Stimulated activated CD4-positive, alpha-beta T cell treated with anti-CD3 and anti-CD28 coated beads, Interleukin-15, amount 100 ng/mL, for 48 hours (primary cell): ENCODE results near the gene APCDD1L.

Experiments used
- DNase-seq, 2 donors: peaks; one replicate each; pipeline ENCODE4 v3.0.0-alpha.2; 2020; ENCODE audit warnings: low read depth in 2 of 2

APCDD1L gene

DNA sequence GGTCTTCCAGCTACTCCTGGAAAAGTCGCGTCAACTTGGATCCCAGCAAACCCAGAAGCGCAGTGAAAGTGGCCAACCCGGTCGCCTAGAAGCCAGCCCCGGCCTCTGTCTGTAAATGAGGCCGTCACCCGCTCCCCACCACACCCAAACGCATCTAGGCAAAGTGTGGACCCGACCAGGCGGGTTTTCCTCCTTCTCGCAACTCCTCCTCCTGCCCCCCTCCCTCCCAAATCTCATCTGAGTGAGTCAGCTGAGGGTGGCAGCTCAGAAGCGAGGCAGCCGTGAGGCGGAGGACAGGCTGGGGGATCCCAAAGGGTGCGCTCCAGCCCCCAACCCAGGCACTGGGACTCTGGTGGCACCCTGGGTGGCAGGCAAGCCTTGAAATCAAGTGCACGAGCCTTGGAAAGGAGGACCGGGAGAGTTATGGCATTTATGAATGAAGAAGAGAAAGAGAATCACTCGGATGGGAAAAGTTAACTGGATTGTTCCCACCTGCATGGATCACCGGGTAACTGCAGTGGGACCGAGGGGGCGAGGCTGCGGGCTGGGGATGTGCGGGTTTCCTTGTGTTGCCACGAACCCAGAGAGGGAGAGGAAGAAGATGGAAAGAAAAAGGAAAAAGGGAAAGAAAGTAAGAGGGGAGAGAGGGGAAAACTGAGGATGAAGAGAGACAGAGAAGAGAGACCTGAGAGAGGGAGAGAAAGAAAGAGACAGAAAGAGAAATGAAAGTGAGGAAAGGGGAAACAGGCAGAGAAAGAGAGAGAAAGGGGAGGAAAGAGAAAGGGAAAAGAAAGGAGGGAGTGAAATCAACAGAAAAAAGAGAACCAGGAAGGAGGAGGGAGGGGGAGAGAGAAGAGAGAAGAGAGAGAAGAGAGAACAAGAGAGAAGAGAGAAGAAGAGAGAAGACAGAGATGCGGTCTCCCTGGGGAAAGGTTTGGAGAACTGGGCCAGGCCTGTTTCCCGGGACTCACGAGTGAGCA lies at the start of gene APCDD1L:
APCDD1L (minus strand) TSS at position 167 of the 980 bp plus-strand sequence. CDS start 692 bp downstream, outside the sequence.
- no peak for DNase-seq

DNA sequence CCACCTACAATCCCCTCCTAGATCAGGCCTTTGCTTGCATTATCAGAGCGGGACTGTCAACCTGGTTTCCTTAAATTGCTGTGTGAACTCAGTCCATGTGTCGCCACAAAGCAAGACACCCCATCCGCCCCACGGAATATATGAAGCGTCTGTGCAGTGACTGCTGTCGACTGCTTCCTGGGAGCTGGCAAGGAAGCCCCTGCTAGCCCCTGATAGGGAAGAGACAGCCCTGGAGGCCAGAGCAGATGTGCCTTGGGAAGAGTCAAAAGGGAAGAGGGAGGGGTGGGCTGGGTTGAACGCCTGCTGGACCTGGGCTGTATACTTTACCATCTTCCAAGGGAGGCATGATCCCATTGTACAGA lies 44.1 kb upstream of the APCDD1L start:
- DNase-seq: no peak

DNA sequence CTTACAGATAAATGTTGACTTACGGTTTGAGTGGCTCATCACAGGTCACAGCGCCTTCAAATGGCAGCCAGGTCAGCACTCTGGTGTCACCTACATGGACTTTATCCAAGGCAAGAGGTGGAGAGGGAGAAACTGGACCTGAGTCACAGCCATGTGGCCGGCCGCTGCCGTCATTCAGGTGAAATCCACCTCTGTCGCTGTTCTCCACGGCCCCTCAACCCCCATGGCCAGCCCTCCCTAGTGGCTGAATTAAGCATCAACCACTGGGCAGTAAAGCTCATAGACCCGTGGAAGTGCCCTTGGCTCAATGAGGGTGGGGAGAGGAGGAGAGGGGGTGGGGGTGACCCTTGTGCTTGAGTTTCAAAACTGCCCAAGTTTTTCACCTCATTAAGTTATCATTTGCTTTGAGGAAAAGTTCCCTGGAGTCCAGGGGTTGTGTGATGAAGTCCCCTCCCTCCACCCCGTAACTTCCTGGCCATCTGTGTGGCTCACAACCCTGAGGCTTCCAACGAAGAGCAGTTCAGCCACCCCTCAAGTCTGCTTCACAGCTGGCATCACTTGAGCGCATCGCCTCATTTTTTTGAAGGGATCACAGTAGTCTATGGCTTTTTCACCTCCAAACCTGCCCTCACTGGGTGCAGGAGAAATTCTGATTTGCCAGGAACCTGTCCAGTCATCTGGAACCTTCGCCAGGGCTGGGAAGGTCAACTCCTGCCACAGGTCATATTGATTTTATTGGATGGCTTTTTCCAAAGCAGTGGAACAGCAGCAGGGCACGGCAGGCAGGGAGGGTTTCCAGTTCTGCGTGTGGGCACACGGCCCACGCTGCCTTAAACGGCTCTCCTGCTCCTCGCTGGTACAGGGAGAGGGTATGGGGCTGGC lies 43.5 kb upstream of the APCDD1L start:
- DNase-seq: no peak

DNA sequence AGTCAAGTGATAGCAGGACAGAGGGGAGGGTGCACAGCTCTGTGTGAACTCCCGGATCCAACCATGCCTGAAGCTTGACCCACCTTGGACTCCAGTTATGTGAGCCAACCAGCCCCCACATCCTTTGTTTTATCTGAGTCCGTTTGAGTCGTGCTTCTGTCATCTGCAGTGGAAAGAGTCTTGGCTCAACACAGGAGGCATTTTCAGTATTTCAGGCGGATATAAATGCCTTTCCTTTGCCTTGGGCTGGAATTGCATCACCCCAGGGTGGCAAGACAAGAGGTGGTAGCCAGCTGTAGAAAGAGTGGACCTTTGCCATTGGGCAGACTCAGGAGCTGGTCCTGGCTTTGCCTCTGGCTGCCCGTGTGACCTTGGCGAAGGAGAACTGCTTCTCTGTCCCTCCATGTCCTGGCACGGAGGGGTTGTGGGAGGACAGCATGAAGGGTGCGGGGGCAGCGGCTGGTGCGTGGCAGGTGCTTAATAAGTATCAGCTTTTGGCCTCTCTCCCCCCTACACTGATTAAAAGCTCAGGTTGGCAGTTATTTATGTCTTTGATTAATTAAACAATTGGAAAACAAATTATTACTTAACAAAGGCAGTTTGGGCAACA lies 42.6 kb upstream of the APCDD1L start:
- no peak for DNase-seq

DNA sequence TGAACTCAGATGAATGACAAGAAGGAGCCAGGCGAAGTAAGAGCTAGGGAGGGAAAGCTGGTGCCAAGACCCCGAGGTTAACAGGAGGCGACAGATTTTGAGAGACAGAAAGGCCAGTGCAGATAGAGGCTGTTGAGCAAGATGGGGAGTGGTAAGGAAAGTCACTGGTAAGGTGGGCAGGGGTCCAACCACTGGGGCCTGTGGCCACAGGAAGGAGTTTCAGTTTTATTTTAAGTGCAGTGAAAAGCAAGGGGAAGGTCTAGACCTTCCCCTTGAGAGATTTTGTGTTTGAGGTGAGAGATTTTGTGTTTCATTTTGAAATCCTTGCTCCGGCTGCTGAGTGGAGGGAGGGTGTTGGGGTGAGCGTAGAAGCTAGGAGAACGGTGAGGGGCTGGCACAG lies 41.8 kb upstream of the APCDD1L start:
- DNase-seq: no peak

DNA sequence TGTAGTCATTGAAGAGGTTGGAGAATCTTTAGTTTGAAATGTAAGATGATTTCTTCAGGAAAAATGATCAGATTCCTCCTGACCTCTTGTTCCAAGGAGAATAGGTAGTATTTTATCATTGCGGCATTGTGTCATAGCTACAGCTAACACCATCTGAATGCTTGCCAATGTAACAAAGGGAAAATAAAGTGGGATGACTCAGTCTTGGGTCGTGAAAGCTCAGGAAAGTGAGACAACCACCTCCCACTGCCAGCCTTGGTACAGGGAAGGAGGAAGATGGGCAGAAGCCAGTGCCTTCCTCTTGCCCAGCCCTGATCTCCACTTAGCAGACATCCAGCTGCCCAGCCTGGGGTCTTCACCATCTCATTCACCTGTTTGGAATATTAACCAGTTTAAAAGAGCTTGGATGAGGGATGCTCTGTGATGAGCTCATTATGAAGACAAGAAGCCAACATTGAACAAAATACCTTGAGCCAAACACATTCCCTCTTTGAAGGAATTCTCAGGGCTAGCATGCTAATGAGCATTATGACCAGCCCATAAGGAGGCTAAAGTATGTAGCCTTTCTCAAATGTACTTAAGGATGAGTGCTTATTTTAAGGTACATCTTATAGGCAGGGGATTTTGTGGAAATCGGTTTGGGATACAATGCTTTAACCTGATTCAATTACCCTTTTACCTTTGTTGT lies 40.0 kb upstream of the APCDD1L start:
- DNase-seq: no peak

DNA sequence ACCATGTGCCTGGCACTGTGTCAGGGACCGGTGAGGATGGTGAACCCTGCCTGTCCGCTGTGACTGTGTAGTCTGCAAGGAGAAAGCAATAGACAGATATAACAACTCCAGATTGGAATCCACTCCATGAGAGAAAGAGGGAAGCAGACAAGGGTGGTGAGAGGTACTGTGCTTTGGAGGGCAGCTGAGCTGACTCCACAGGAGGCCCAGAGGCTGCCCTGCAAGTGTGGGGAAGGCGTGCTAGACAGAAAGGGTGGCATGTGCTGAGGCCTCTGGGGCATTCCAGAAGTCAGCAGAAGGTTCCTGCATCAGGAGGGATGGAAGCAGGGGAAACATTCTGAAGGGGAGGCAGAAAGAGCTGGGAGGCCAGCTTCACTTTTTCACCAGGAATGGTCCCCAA lies 39.3 kb upstream of the APCDD1L start:
- DNase-seq: no peak

DNA sequence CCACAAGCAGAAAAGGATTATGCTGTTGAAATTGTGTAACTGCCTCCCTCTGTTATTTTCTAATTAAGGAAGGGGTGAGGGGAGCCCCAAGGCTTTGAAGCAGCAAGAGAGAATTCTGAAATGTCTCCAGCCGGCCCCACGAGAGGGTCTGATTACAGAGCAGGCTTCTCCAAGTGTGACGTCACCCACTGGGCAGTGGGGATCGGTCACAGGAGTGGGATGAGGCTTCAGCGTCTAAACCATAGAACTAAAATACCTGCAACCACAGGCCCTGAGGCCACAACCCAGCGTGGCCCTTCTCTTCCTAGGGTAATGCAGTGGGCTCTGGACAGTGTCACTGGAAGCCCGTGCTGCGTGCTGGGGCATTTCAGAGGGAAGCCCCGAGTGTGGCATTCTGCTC lies 38.6 kb upstream of the APCDD1L start:
- no peak for DNase-seq

DNA sequence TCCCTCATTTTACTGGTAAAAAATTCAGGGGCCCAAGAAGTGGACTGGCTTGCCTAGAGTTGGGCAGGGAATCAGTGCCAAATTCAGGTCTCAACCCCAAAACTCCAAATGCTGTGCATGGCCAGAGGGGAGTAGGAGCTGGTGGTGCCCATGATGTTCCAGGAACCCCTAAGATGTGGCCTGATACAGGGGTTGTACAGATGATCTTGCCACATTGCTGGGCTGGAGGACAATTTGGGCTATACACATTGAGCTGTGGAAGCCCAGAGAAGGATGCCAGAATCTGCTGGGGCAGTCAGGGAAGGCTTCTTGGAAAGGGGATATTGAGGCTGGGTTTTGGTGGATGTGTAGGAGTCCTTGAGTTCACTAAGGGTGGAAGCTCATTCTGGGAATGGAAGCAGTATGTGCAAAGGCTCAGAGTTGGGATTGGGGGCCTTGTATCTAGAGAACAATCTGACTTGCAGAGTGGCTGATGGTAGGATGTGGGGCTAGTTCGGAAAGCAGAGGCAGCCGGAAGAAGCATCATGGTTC lies 38.0 kb upstream of the APCDD1L start:
- no peak for DNase-seq

DNA sequence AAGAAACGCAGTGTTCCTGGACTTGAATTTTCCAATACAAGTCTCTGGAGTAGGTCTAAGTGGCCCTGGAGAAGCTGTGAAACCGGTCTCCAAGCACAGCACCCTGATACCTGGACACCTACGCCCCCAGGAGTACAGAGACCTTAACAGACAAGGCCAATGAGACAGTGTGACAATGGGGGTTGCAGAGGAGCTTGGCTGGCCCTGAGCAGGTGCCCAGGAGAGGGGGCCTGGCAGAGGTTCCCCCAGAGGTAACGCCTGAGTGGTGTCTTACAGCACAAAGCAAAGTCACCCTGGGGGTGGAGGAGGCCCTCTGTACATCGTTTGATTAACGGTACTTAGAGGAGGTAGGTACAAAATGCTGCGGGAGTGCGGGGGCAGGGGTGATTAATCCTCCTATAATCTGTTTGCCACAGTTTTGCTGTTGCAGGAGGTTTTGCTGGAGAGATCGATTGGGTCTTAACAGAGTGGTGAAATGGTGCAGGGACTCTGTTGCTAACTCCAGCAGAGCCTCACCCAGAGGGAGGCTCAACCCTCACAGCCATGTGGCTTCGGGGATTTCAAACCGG lies 37.3 kb upstream of the APCDD1L start:
- no peak for DNase-seq

DNA sequence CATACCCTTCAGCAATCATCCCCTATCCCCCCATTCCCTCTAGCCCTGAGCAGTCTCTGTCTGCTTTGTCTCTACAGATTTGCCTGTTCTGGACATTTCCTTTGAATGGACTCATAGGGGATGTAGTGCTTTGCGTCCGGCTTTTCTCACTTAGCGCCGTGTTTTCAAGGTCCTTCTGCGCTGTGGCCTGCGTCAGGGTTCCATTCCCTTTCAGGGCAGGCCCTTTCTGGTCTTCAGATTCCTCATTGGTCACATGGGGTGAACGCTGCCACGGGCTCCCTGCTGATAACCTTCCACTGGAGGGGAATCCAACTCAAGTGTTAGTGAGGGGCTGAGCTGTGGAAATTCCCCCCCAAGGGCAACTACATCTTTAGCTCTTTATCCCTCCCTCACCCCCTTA lies 36.4 kb upstream of the APCDD1L start:
- no peak for DNase-seq

DNA sequence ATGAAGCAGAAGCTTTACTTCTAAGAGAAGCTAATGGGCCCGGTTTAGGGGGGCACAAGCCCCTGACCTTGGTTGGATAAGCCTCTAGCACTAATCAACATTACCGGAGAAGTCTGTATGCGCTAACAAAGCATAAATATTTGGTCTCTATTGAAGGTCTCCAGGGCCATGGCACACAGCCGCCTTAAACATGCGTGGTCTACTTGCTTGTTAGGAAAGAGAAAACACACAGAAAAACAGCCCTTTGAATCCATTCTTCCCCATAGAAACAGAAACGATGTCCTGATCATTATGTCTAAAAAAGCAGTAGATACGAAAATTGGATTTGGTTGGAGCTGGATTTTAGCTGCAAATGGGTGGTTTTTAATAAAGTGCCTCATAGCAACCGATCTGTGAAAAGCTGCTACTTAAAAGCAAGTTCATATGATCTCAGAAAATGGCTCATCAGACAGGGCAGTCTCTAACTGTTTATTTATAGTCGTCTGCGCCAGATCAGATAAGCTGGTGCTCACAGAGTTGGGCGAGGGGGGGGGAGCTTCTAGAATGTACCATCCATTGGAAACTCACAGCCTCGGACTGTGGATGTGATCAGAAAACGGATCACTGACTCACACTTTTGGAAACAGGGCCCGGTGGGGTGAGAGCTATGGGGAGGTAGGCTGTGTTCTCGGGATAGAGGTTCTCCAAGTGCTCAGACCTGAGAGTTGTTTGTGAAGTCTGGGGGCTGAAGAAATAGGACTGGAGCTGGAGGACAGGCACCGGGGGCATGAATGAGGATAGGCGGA lies 35.3 kb upstream of the APCDD1L start:
- no peak for DNase-seq

DNA sequence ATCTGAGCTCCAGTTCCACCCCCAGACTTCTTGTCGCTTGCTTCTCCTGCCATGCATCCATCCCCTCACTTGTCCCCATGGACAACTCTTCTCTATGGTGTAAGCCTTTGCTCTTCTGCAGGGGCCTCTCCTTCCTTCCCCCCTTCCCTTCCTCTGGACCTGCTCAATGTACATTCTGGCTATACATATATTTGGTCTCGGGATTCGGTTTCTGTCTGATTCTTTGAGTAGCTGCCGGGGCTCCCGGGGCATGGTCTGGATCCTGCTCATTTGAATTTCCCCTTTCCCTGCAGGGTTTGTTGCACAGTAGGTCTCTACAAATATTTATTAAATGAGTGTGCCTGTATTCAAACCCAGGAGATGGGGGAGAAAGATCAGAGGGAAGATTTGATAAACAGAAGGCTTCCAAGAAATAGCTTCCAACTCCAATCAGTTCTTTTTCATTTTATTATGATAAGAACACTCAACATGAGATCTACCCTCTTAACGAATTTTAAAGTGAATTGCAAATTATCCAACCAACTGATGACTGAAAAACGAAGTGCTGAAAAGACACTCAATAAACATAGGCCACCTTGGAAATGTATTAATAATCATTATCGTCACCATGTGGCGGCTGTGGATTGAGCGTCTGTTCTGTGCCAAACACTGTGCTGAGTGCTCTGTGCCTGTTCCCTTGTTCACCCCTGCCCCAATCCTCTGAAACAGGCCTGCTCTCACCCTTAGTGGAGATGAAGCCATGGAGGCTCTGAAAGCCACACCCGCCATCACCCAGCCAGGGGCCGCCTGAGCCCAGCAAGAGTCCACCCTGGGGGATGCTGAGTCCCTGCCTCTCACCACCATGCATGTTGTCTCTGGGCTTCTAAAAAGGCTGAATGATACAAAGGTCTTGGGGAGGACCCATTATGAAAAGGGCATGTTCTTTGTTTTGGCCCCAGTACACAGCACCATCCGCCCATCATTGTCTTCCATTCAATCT lies 34.3 kb upstream of the APCDD1L start:
- DNase-seq: no peak

DNA sequence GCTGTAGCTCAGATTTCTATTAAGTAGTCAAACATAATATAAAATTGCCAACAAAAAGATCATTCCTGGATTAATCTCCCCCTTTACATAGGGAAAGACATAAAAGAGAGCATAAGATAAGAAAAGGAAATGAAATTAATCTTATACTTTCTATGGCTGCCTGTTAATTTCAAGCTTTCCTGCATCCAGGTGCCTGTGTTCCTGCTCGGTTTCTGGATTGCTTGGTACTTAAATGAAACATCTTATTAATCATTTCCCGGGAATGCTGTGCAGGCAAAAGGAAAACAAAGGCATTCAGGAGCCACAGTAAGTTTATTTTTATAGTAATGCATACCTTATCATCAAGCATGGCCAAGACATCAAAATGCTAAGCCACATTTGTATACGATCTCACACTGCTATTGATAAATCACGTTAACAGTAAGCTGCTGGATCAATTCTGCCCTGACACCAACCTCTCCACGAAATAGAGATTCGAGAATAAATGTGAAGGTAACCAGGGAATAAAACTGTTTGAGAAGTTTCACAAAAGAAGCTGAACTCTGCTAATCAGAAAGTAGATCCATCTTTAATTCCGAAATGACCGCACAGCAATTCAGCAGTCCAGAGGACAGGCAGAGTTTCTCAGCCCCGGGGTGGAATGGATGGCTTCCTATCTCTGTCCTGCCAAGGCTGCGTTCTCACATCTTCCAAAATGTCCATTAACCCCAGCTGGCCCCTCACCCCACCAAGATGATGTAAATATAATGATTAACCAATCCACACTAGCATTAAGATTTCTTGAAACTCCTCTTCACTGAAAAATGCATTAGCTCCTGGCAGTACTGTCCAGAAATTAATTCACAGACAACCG lies 32.6 kb upstream of the APCDD1L start:
- DNase-seq: no peak

DNA sequence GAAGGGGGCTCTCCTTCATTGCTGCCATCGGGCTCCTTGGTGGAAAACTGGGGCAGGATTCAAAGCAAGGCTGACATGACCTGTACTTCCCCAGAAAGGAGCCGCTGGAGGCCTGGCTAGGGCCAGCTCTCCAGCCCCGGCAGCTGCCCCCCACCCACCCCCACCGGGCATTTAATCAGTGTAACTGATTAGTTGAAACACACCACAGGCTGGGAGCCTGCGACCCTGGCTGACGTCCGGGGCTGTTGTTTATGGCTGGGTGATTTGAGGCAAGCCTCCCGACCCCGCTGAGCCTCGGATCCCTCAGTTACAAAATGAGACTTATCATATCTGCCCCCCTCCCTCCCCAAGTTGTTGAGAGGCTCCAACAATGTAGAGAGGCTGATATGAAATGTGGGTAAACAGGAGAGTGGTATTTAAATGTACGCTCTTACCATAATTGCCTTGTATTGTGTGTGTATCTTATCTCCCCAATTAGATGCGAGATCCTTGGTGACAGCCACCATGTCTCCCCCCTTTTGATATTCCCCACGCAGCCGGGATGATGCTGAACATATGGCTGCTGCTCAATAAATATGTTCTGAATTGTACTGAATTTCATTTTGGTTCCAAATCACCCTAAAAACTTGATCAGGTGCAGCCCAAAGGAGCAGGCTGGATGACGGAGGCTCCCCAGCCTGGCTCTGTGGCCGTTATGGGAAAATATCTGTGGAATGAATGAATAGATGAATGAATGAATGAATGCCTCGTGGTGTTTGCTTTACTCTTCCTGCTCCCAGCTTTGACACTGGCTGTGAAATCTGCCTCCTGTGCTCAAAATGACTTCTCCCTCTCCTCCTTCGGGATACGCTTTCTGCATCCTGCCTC lies 31.8 kb upstream of the APCDD1L start:
- DNase-seq: no peak

DNA sequence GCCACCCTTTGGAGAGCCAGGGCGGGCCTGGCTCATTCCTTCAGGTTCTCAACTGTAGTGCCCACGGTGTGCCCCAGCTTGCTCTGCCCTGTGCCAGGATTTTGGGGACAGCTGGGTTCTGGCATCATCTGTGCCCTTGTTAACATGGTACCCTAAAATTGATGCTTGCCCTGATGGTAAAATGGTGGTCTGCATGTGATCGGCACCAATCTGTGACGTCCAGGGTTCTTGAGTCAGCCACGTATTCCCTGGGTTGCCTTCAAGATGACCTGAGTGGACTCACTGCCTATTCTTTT lies 31.2 kb upstream of the APCDD1L start:
- no peak for DNase-seq
